ENCODE measurements around the gene HOXA3.

Gene HOXA3

GRCh38 chr7:27186668-27187474, 34.5 kb upstream of the HOXA3 start:
- no peak overlapping the region for H3K9ac ChIP-seq (ENCODE audit: low read depth, low read length)
- no peaks in the 10 kb centered on the region for H3K9me3 ChIP-seq (ENCODE audit: control insufficient read depth, insufficient read depth, low read length)
- peak overlapping the region; percentile 26 for H3K4me3 ChIP-seq (ENCODE audit: low read depth, low read length)
- H3K36me3 ChIP-seq (ENCODE audit: control insufficient read depth, insufficient read depth, low read length), result no peaks in the 10 kb centered on the region
- H3K4me1 ChIP-seq (ENCODE audit: control insufficient read depth, insufficient read depth, low read length), result peaks cover 8% of the 10 kb centered on the region
- peaks cover 99% of the 10 kb centered on the region for H3K27me3 ChIP-seq (ENCODE audit: control insufficient read depth, insufficient read depth, low read length)

- Histone ChIP-seq H3K36me3 (ENCODE audit: control insufficient read depth, insufficient read depth, low read length) (no peaks in the 10 kb centered on the region), H3K4me3 (ENCODE audit: low read depth, low read length) (peak overlapping the region; percentile 4), H3K9me3 (ENCODE audit: control insufficient read depth, insufficient read depth, low read length) (no peaks in the 10 kb centered on the region), H3K4me1 (ENCODE audit: control insufficient read depth, insufficient read depth, low read length) (peaks cover 8% of the 10 kb centered on the region), H3K9ac (ENCODE audit: low read depth, low read length) (no peak overlapping the region), H3K27me3 (ENCODE audit: control insufficient read depth, insufficient read depth, low read length) (peaks cover 99% of the 10 kb centered on the region)
Observed at GRCh38 chr7:27185854-27186667, 33.7 kb upstream of the HOXA3 start.

GRCh38 chr7:27185013-27185853, 32.9 kb upstream of the HOXA3 start, which contains the start of gene HOXA11:
Gene HOXA11, minus strand, starts transcription at chr7:27185232. Its CDS starts 88 bp downstream, at chr7:27185144.
- peaks cover 99% of the 10 kb centered on the region for H3K27me3 ChIP-seq (ENCODE audit: control insufficient read depth, insufficient read depth, low read length)
- H3K4me3 ChIP-seq (ENCODE audit: low read depth, low read length), result peak within 1 kb of the TSS; percentile 4
- H3K9ac ChIP-seq (ENCODE audit: low read depth, low read length), result no peak within 1 kb of the TSS
- H3K36me3 ChIP-seq (ENCODE audit: control insufficient read depth, insufficient read depth, low read length), result no peaks in the 10 kb centered on the region
- H3K4me1 ChIP-seq (ENCODE audit: control insufficient read depth, insufficient read depth, low read length), result peaks cover 8% of the 10 kb centered on the region
- no peaks in the 10 kb centered on the region for H3K9me3 ChIP-seq (ENCODE audit: control insufficient read depth, insufficient read depth, low read length)

- Histone ChIP-seq H3K4me3 (ENCODE audit: low read depth, low read length) (peak overlapping the region; percentile 4), H3K4me1 (ENCODE audit: control insufficient read depth, insufficient read depth, low read length) (peaks cover 8% of the 10 kb centered on the region), H3K9me3 (ENCODE audit: control insufficient read depth, insufficient read depth, low read length) (no peaks in the 10 kb centered on the region), H3K27me3 (ENCODE audit: control insufficient read depth, insufficient read depth, low read length) (peaks cover 99% of the 10 kb centered on the region), H3K9ac (ENCODE audit: low read depth, low read length) (no peak overlapping the region), H3K36me3 (ENCODE audit: control insufficient read depth, insufficient read depth, low read length) (no peaks in the 10 kb centered on the region)
Observed at GRCh38 chr7:27184337-27185012, 32.1 kb upstream of the HOXA3 start.

GRCh38 chr7:27183682-27184336, 31.4 kb upstream of the HOXA3 start:
- H3K4me1 ChIP-seq (ENCODE audit: control insufficient read depth, insufficient read depth, low read length), result peaks cover 8% of the 10 kb centered on the region
- H3K36me3 ChIP-seq (ENCODE audit: control insufficient read depth, insufficient read depth, low read length), result no peaks in the 10 kb centered on the region
- no peak overlapping the region for H3K4me3 ChIP-seq (ENCODE audit: low read depth, low read length)
- no peak overlapping the region for H3K9ac ChIP-seq (ENCODE audit: low read depth, low read length)
- H3K27me3 ChIP-seq (ENCODE audit: control insufficient read depth, insufficient read depth, low read length), result peaks cover 99% of the 10 kb centered on the region
- no peaks in the 10 kb centered on the region for H3K9me3 ChIP-seq (ENCODE audit: control insufficient read depth, insufficient read depth, low read length)

- Histone ChIP-seq H3K9ac (ENCODE audit: low read depth, low read length) (no peak overlapping the region), H3K27me3 (ENCODE audit: control insufficient read depth, insufficient read depth, low read length) (peaks cover 99% of the 10 kb centered on the region), H3K9me3 (ENCODE audit: control insufficient read depth, insufficient read depth, low read length) (no peaks in the 10 kb centered on the region), H3K4me1 (ENCODE audit: control insufficient read depth, insufficient read depth, low read length) (peaks cover 8% of the 10 kb centered on the region), H3K4me3 (ENCODE audit: low read depth, low read length) (peak overlapping the region; percentile 6), H3K36me3 (ENCODE audit: control insufficient read depth, insufficient read depth, low read length) (no peaks in the 10 kb centered on the region)
Observed at GRCh38 chr7:27182861-27183681, 30.7 kb upstream of the HOXA3 start.

- peak overlapping the region; percentile 6 for H3K4me3 ChIP-seq (ENCODE audit: low read depth, low read length)
Observed at GRCh38 chr7:27182285-27182841, 30.0 kb upstream of the HOXA3 start.

GRCh38 chr7:27181795-27182275, 29.5 kb upstream of the HOXA3 start:
- Histone ChIP-seq H3K9me3 (ENCODE audit: control insufficient read depth, insufficient read depth, low read length) (no peaks in the 10 kb centered on the region), H3K9ac (ENCODE audit: low read depth, low read length) (no peak overlapping the region), H3K27me3 (ENCODE audit: control insufficient read depth, insufficient read depth, low read length) (peaks cover 99% of the 10 kb centered on the region), H3K4me3 (ENCODE audit: low read depth, low read length) (peak overlapping the region; percentile 6), H3K4me1 (ENCODE audit: control insufficient read depth, insufficient read depth, low read length) (peaks cover 4% of the 10 kb centered on the region), H3K36me3 (ENCODE audit: control insufficient read depth, insufficient read depth, low read length) (no peaks in the 10 kb centered on the region)

More at GRCh38 chr7:27182285-27182841, 30.0 kb upstream of the HOXA3 start:
- no peaks in the 10 kb centered on the region for H3K36me3 ChIP-seq (ENCODE audit: control insufficient read depth, insufficient read depth, low read length)
- peaks cover 8% of the 10 kb centered on the region for H3K4me1 ChIP-seq (ENCODE audit: control insufficient read depth, insufficient read depth, low read length)
- H3K9me3 ChIP-seq (ENCODE audit: control insufficient read depth, insufficient read depth, low read length), result no peaks in the 10 kb centered on the region
- no peak overlapping the region for H3K9ac ChIP-seq (ENCODE audit: low read depth, low read length)
- H3K27me3 ChIP-seq (ENCODE audit: control insufficient read depth, insufficient read depth, low read length), result peaks cover 99% of the 10 kb centered on the region

- peaks cover 99% of the 10 kb centered on the region for H3K27me3 ChIP-seq (ENCODE audit: control insufficient read depth, insufficient read depth, low read length)
- H3K4me3 ChIP-seq (ENCODE audit: low read depth, low read length), result peak overlapping the region; percentile 30
- H3K9ac ChIP-seq (ENCODE audit: low read depth, low read length), result no peak overlapping the region
- H3K9me3 ChIP-seq (ENCODE audit: control insufficient read depth, insufficient read depth, low read length), result no peaks in the 10 kb centered on the region
- no peaks in the 10 kb centered on the region for H3K36me3 ChIP-seq (ENCODE audit: control insufficient read depth, insufficient read depth, low read length)
- H3K4me1 ChIP-seq (ENCODE audit: control insufficient read depth, insufficient read depth, low read length), result no peaks in the 10 kb centered on the region
Observed at GRCh38 chr7:27180431-27181420, 28.3 kb upstream of the HOXA3 start.

Measured in iPS-15b (cell line).